Inflammatory macrophage (primary cell): Measurements from ENCODE around the gene SLC66A2.
A peak's percentile ranks its signal among the peaks of the same experiment; 100 is the strongest.

ENCODE experiments used
- DNase-seq, 2 donors: peaks; one replicate each; pipeline ENCODE4 v3.0.0-alpha.2; 2020 to 2022
- total RNA-seq, 18 experiments: gene quantifications; one replicate each; lab custom pipeline; 2026; ENCODE audit warnings: mixed read lengths in 6 of 18, inconsistent platforms in 2 of 18; lab: John Stamatoyannopoulos, UW

The SLC66A2 gene
- 46.9 to 125 (median 61.3) reads per million in 18 experiments for total RNA-seq

DNA sequence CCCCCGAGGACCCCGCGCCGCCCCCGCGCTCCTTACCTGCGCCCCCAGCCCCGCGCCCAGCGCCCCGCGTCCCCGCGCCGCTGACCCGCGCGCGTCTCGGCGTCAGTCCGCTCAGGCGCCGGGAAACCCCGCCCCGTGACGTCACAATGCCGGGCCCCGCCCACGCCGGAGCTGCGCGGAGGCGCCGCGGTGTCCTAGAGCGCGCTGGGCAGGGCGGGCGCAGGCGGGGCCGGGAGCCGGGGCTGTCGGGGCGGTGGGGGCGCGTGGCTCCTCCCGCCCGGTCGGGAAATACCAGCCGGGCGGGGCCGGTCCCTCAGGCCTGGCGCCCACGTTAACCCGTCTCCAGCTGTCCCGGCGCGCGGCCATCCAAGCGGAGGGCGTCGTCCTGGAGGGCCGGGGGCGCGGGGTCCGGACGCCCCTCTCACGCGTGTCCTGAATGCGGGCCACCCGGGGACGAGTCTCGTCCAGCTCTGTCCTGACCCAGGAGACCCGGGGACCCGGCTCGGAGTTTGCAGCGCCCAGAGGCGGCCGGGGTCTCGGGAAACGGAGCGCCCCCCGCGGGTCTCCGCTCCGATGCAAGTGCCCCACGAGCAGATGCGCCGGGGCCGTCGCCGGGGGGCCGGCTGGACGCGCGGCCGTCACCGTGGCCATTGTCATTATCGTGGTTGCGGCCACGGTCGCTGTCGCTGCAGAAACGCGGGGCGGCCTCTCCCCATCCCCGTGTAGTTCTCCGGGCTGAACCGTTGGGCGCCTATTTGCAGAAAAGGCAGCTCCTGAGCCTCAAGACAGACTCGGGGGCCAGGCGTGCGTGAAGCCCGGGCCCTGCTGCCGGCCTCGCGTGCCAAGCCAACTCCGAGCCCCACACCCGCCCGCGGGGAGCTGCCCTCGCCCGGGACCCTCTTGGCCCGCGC is at the start of gene SLC66A2:
SLC66A2 (minus strand) TSS at position 109 of the 911 bp plus-strand sequence. CDS start 727 bp downstream, outside the sequence.
- DNase-seq = peak; percentile 94 to 95

- no peak for DNase-seq
Measured at GRCh38 chr18:80000877-80001276, 49.4 kb upstream of the SLC66A2 start.

DNA sequence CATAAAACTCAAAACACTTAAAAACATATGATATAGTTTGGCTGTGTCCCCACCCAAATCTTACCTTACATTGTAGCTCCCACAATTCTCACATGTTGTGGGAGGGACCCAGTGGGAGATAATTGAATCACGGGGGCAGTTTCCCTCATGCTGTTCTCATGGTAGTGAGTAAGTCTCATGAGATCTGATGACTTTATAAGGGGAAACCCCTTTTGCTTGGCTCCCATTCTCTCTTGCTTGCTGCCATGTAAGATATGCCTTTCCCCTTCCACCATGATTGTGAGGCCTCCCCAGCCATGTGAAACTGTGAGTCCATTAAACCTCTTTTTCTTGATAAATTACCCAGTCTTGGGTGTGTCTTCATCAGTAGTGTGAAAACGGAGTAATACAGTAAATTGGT is 48.2 kb upstream of the SLC66A2 start:
- DNase-seq = peak in 1 of 2 donors; percentile 11

DNA sequence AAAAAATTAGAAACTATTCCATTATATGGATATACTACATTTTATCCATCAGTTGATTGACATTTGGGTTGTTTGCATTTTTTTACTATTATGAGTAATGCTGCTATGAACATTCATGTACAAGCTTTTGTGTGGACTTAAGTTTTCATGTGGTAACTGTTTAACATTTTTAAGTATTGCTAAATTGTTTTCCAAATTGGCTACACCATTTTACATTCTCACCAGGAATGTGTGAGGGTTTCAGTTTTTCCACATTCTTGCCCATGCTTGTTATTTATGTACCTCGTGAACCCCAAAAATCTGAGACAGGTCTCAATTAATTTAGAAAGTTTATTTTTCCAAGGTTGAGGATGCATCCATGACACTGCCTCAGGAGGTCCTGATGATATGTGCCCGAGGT is 40.0 kb upstream of the SLC66A2 start:
- DNase-seq = no peak

DNA sequence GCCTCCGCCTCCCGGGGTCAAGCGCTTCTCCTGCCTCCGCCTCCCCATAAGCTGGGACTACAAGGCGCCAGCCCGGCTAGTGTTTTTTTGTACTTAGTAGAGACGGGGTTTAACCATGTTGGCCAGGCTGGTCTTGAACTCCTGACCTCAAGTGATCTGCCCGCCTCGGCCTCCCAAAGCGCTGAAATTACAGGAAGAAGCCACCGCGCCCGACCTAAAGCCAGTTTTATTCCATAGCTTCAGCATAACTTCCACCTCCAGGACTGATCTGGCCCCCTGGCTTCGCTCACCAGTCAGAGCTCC is 37.7 kb upstream of the SLC66A2 start:
- DNase-seq = no peak

- DNase-seq = peak; percentile 88 to 94
Measured at GRCh38 chr18:79988451-79989194, 37.2 kb upstream of the SLC66A2 start, which contains the start of gene TXNL4A. Gene TXNL4A, minus strand, starts transcription at chr18:79988563. Its CDS starts 171 bp downstream, at chr18:79988392.

DNA sequence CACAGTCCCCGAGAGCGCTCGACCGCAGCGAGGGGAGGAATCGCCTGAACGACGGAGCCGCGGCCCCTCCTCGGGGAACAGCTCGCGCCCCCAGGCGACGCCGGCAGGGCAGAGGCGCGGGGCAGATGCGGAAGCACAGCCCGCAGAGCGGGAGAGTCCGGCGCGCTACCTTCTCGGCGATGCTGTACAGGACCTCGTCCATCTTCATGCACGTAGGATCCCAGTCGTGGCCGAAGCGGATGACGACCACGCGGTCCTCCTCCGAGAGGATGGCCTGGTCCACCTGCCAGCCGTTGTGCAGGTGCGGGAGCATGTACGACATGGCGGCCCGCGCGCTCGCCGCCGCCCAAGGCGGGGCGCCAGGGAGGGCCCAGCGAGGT is 36.6 kb upstream of the SLC66A2 start:
- peak; percentile 51 to 72 for DNase-seq

DNA sequence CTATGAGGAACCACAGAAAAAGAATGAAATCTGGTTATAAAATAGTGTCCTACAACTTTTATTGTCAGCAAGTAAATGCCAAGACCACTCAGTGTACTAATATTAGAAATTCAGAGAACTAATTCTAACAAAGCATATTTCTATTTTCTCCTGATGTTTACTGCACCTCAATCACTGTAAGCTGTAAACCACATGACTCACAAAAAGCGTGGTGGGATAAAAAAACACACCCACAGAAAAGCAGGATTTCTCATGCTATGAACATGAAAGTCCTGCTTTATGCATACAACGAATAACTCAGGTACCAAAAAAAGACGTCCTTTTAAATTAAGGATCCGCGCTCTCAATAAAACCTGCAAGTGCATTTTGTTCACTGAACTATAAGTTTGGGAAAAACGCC is 36.1 kb upstream of the SLC66A2 start:
- DNase-seq = peak; percentile 30 to 45

- no peak for DNase-seq
Measured at GRCh38 chr18:79986726-79987125, 35.3 kb upstream of the SLC66A2 start.

GRCh38 chr18:79985172-79985571 is 33.7 kb upstream of the SLC66A2 start:
- DNase-seq = no peak

- DNase-seq = no peak
Measured at GRCh38 chr18:79983793-79984192, 32.3 kb upstream of the SLC66A2 start.

DNA sequence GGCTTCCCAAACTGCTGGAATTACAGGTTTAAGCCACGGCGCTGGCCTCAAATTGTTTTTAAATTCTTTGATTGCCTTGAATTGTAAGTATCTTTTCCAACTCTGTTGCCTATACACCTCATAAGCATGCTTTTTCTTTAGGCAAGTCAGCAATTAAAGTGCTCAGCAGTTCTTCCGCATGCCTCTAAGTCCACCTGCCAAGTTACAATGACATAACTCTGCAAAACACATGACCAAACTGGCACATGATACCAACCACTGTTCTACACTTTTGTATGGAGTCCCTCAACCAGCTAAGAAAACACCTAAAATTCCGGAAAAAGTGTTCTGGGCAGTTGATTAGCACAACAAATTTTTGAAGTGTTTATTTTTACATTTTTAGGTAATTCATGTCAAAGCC is 31.8 kb upstream of the SLC66A2 start:
- peak; percentile 15 to 25 for DNase-seq

DNA sequence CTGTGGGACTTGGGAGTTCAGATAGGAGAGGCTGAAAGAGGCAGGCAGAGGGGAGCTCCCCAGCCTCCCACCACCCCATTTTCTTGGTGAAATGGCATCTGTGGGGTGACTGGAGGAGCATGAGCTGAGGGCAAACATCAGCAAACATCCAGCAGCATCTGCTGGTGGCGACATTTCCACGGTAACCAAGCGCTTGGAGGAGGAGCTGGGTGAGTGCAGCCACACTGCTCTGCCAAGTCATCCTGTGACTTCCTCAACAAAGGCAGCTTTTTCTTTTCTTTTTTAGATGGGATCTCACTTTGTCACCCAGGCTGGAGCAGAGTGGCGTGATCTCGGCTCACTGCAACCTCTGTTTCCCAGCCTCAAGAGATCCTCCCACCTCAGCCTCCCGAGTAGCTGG is 31.3 kb upstream of the SLC66A2 start:
- peak; percentile 59 to 67 for DNase-seq

GRCh38 chr18:79980585-79980984 is 29.1 kb upstream of the SLC66A2 start:
- DNase-seq = no peak

DNA sequence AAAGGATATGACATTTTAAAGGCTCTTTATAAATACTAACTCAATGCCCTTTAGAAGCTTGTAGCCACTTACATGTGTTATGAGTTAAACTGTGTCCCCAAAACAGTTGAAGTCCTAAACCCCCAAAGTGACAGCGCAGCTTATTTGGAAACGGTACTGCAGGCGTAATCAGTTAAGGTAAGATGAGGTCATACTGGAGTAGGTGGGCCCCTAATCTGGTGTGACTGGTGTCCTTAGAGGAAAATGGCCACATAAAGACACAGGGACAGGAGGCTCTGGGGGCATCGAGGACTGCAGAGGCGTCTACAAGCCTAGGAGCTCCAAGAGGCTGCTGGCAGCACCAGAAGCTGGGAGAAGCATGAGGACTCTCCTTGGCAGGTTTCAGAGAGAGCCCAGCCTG is 28.4 kb upstream of the SLC66A2 start:
- no peak for DNase-seq

DNA sequence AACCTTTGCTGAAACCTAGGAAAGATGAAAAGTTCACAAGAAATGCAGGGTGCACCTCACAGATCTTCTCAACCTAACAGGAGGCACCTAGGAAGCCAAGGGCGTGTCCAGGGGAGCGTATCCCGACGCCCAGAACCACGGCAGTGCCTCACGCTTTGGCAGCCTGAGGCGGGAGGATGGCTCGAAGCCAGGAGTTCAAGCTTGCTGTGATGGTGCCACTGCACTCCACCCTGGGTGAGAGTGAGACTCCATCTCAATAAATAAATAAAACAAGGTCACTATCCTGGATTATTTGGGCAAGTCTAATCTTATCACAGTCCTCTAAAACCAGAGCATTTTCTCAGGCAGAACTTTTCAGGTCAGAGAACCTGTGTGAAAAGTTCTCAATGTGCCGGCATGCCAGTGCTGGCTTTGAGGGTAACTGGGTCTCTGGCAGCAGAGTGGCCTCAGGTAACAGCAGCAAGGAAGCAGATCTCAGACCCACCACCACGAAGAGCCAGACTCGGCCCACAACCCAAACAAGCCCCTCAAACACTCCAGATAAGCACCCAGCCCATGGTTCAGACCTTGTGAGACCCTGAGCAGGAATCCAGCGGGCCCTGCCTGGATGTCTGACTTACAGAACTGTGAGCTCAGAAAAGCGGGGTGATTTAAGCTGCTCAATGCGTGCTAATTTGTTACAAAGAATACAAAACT is 24.7 kb upstream of the SLC66A2 start:
- DNase-seq = no peak

GRCh38 chr18:79975043-79975442 is 23.6 kb upstream of the SLC66A2 start:
- DNase-seq = no peak

DNA sequence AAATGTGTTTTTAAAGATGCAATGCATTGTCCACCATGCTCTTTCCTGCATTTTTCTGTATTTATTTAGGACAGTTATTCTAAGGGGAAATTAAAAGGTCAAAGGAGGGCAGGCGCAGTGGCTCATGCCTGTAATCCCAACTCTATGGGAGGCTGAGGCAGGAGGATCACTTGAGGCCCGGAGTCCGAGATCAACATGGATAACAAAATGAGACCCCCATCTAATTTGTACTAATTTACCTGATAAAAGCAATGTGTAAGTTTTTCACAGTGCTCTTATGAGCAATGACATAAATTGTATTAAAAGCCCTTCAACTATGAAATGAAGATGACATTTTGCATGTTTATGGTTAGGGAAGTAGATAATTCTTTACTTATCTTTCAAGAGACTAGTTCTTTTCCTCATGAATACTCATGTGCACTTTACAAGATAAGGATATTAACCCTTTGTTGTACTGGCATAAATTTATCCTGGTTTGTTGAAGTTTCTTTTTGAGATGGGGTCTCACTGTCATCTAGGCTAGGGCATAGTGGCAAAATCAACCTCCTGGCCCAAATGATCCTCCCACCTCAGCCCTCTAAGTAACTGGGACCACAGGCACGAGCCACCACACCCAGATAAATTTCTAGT is 22.7 kb upstream of the SLC66A2 start:
- DNase-seq = no peak

DNA sequence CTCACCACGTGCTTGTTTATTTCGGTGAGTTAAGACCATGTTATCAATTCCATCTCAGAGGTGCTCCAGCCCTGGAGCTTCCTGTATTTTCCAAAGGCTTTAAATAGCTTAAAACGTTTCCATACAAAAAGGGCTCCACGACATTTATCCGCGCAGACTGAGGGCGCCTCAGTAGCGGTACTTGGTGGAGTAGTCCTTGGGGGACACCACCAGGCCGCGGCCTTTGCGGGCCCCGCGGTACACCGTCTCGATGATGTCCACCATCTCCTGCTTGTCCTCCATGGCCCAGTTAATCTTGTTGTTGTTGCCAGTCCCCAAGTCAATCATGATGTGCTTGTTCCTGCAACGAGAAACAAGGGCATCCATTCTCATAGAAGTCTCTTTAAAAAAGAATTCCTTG is 22.1 kb upstream of the SLC66A2 start:
- no peak for DNase-seq

- DNase-seq = no peak
Measured at GRCh38 chr18:79972720-79973119, 21.3 kb upstream of the SLC66A2 start.

GRCh38 chr18:79971986-79972385 is 20.5 kb upstream of the SLC66A2 start:
- DNase-seq = no peak

- no peak for DNase-seq
Measured at GRCh38 chr18:79971211-79971952, 19.9 kb upstream of the SLC66A2 start.
